HUES6 (cell line): ENCODE data around the gene CLMN.

Source experiments
- H3K27ac ChIP-seq: 2 replicates; pipeline ENCODE4 v1.7.0; 2013; ENCODE audit warnings: low read depth, mild to moderate bottlenecking, low read length, inconsistent platforms
- H3K27me3 ChIP-seq: 2 replicates; pipeline ENCODE4 v1.6.1; 2013; ENCODE audit warnings: low read length; ENCODE audit not compliant: control insufficient read depth, insufficient read depth
- H3K36me3 ChIP-seq: 2 replicates; pipeline ENCODE4 v1.6.1; 2013; ENCODE audit warnings: low read length; ENCODE audit not compliant: control insufficient read depth, insufficient read depth
- H3K4me1 ChIP-seq: 2 replicates; pipeline ENCODE4 v1.6.1; 2013; ENCODE audit warnings: low read length; ENCODE audit not compliant: control insufficient read depth, insufficient read depth
- H3K4me3 ChIP-seq: 2 replicates; pipeline ENCODE4 v1.5.1; 2013; ENCODE audit warnings: low read depth, low read length
- H3K9ac ChIP-seq: one replicate; pipeline ENCODE4 v1.6.1; 2013; ENCODE audit warnings: mild to moderate bottlenecking, low read length
- H3K9me3 ChIP-seq: 2 replicates; pipeline ENCODE4 v1.6.1; 2013; ENCODE audit warnings: low read depth, low read length; ENCODE audit not compliant: control insufficient read depth, insufficient read depth

Gene CLMN

GRCh38 chr14:95190857-95191256 lies 128.9 kb downstream of the CLMN start:
- H3K27me3 ChIP-seq = no peaks in the 10 kb centered on the region
- no peak overlapping the region for H3K27ac ChIP-seq
- no peak overlapping the region for H3K9ac ChIP-seq

GRCh38 chr14:95190346-95190840 lies 129.3 kb downstream of the CLMN start:
- Histone ChIP-seq H3K4me3 (no peak overlapping the region), H3K36me3 (no peaks in the 10 kb centered on the region), H3K4me1 (no peaks in the 10 kb centered on the region), H3K9ac (no peak overlapping the region), H3K27ac (no peak overlapping the region), H3K27me3 (no peaks in the 10 kb centered on the region; the same call in 1 of the 2 replicates), H3K9me3 (peaks cover 3% of the 10 kb centered on the region; the same call in 1 of the 2 replicates)

More at GRCh38 chr14:95190857-95191256, 128.9 kb downstream of the CLMN start:
- H3K36me3 ChIP-seq = no peaks in the 10 kb centered on the region
- peaks cover 3% of the 10 kb centered on the region; the same call in 1 of the 2 replicates for H3K9me3 ChIP-seq
- H3K4me1 ChIP-seq = no peaks in the 10 kb centered on the region
- no peak overlapping the region for H3K4me3 ChIP-seq

DNA sequence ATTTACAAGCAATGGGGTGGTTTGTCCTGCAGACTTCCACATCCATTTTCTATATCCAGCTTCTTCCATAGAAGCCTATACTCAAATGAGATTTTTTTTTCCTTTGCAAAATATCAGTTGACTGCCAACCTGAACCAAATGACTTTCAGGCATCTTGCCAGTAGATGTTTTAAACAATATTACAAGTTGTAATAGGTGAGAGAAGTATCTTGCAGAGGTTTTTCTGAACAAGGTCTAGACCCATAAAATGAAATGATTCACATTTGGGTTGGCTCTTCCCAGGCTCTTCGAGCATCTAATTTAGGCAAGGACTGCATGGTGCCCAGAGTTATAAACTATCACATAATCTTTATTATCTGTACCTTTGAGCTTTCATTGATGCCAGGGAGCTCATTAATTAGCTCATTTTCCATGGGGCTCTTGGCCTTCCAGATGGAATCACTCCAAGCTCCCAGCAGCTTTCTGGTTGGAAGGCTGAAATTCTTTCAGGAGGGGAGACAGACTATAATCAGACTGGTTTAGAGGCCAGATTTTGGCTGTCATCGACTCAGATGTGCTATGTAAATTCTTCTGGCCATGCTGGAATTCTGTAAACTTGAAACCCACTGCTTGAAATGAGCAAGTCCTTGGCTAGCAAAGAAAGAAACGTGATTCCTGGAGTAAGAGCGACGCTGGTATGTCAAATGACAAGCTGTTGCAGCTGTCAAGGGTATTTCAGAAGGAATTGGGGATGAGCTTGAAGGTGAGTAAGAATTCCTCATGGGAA lies 130.2 kb downstream of the CLMN start:
- Histone ChIP-seq H3K4me3 (no peak overlapping the region), H3K27ac (no peak overlapping the region), H3K9ac (no peak overlapping the region), H3K9me3 (peaks cover 3% of the 10 kb centered on the region; the same call in 1 of the 2 replicates), H3K27me3 (no peaks in the 10 kb centered on the region; the same call in 1 of the 2 replicates), H3K4me1 (no peaks in the 10 kb centered on the region), H3K36me3 (no peaks in the 10 kb centered on the region)

- Histone ChIP-seq H3K9me3 (peaks cover 3% of the 10 kb centered on the region; the same call in 1 of the 2 replicates), H3K4me3 (no peak overlapping the region), H3K27me3 (no peaks in the 10 kb centered on the region; the same call in 1 of the 2 replicates), H3K4me1 (no peaks in the 10 kb centered on the region), H3K27ac (no peak overlapping the region), H3K9ac (no peak overlapping the region), H3K36me3 (no peaks in the 10 kb centered on the region)
Measured at GRCh38 chr14:95188380-95188779, 131.3 kb downstream of the CLMN start.

- no peaks in the 10 kb centered on the region for H3K36me3 ChIP-seq
- peaks cover 3% of the 10 kb centered on the region; the same call in 1 of the 2 replicates for H3K9me3 ChIP-seq
- no peak overlapping the region for H3K9ac ChIP-seq
- peaks cover 8% of the 10 kb centered on the region; the same call in 1 of the 2 replicates for H3K4me1 ChIP-seq
- H3K4me3 ChIP-seq = no peak overlapping the region
- no peaks in the 10 kb centered on the region; the same call in 1 of the 2 replicates for H3K27me3 ChIP-seq
- no peak overlapping the region for H3K27ac ChIP-seq
Measured at GRCh38 chr14:95185767-95186392, 133.8 kb downstream of the CLMN start.

DNA sequence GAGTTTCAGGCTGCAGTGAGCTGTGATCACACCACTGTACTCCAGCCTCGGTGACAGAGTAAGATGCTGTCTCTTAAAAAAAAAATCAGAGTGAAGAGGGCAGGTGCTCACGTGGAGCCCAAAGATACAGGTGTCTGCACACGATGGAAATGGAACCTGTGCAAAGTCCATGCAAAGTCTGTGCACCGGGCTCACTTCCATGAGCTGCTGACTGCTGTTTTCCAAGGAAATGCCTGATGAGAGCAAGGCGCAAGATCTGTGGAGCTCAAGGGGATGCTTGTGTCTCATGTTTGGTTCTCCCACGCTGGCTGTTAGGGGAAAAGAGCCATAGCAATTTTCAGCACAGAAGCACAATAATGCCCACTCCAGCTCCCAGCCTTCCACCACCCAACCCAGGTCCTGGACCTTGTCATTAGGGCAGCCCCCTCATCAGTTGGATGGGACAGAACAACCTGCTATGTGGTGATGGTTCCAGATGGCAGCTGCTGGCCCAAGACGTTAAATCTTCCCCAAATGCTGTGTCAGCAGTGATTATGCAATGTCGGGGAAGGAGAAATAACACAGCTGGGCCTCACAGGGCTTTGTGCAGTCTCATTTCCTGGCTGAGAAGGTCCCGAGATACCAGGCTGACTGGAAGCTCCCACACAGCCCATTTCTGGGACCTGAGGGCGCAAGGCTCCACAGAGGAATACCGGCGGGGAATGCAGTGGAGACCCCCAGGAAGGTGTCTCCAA lies 134.5 kb downstream of the CLMN start:
- H3K27ac ChIP-seq = no peak overlapping the region
- H3K36me3 ChIP-seq = no peaks in the 10 kb centered on the region
- no peak overlapping the region for H3K4me3 ChIP-seq

GRCh38 chr14:95184413-95184790 lies 135.3 kb downstream of the CLMN start:
- Histone ChIP-seq H3K4me1 (peaks cover 8% of the 10 kb centered on the region; the same call in 1 of the 2 replicates), H3K27ac (no peak overlapping the region), H3K4me3 (no peak overlapping the region), H3K36me3 (no peaks in the 10 kb centered on the region), H3K9ac (no peak overlapping the region), H3K27me3 (no peaks in the 10 kb centered on the region; the same call in 1 of the 2 replicates), H3K9me3 (peaks cover 3% of the 10 kb centered on the region; the same call in 1 of the 2 replicates)

More for the DNA sequence above, 134.5 kb downstream of the CLMN start:
- H3K9me3 ChIP-seq = peaks cover 3% of the 10 kb centered on the region; the same call in 1 of the 2 replicates
- peaks cover 8% of the 10 kb centered on the region; the same call in 1 of the 2 replicates for H3K4me1 ChIP-seq
- H3K9ac ChIP-seq = no peak overlapping the region
- H3K27me3 ChIP-seq = no peaks in the 10 kb centered on the region; the same call in 1 of the 2 replicates

DNA sequence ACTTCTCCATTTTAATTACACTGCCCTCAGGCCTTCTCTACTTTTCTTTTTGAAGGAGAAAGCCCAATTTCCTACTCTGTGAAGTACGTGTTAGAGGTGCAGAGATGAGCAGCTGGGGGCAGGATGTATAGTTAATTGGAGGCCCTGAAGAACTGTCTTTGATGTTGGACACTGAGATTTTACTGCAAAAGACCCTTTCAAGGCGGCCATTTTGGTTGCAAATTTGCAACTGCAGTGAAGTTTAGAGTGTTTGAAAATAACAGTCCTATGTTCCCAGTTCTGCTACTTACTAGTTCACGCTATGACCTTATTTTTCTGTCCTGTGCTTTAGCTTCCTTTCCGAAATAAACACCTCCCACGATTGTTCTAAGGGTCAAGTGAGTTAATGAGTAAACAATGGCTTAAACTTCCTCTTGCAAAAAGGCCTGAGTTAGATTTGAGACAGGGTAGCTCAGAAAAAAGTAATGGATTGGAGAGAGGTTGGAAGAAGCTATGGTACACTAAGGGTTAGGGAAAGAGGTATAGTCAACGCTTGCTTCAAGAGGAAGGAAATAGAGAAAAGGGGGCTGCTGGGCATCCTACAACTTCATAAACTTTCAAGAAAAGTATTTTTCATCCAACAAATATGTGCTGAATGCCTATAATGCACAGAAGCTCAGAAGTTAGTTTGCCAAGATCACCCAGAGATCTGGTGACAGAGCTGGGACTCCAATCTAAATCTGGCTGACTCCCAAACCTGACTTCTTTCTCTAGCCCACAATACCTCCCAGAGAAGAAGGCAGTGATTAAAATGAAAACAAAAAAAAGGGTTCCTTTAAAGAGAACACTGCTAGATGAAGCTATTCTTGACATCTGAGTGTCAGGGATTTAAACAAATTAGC lies 135.9 kb downstream of the CLMN start:
- H3K4me1 ChIP-seq = peaks cover 8% of the 10 kb centered on the region; the same call in 1 of the 2 replicates
- H3K9ac ChIP-seq = no peak overlapping the region
- no peak overlapping the region for H3K4me3 ChIP-seq

GRCh38 chr14:95183082-95183481 lies 136.6 kb downstream of the CLMN start:
- H3K27ac ChIP-seq = no peak overlapping the region
- H3K36me3 ChIP-seq = no peaks in the 10 kb centered on the region
- no peaks in the 10 kb centered on the region; the same call in 1 of the 2 replicates for H3K27me3 ChIP-seq
- H3K4me1 ChIP-seq = peaks cover 8% of the 10 kb centered on the region; the same call in 1 of the 2 replicates
- H3K4me3 ChIP-seq = no peak overlapping the region
- no peak overlapping the region for H3K9ac ChIP-seq
- H3K9me3 ChIP-seq = peaks cover 1% of the 10 kb centered on the region; the same call in 1 of the 2 replicates

More for the DNA sequence above, 135.9 kb downstream of the CLMN start:
- Histone ChIP-seq H3K27me3 (no peaks in the 10 kb centered on the region; the same call in 1 of the 2 replicates), H3K27ac (no peak overlapping the region), H3K9me3 (peaks cover 3% of the 10 kb centered on the region; the same call in 1 of the 2 replicates), H3K36me3 (no peaks in the 10 kb centered on the region)

GRCh38 chr14:95182379-95182778 lies 137.3 kb downstream of the CLMN start:
- Histone ChIP-seq H3K9me3 (no peaks in the 10 kb centered on the region), H3K4me1 (peaks cover 8% of the 10 kb centered on the region; the same call in 1 of the 2 replicates), H3K36me3 (no peaks in the 10 kb centered on the region), H3K9ac (no peak overlapping the region), H3K27me3 (no peaks in the 10 kb centered on the region; the same call in 1 of the 2 replicates), H3K27ac (no peak overlapping the region), H3K4me3 (no peak overlapping the region)
